WTC11 (cell line): ENCODE data around the gene TH.

ENCODE experiments used
- CREM ChIP-seq: sonication (generic); formaldehyde crosslinking; IDR thresholded peaks from 2 replicates; pipeline ENCODE4 v1.8.1; 2022; ENCODE audit warnings: mild to moderate bottlenecking, missing genetic modification reagents, moderate library complexity
- SP1 ChIP-seq: sonication (generic); formaldehyde crosslinking; conservative IDR thresholded peaks from 2 replicates; pipeline ENCODE4 v1.8.1; 2022; ENCODE audit warnings: missing genetic modification reagents
- TEAD4 ChIP-seq: sonication (generic); formaldehyde crosslinking; IDR thresholded peaks from 2 replicates; pipeline ENCODE4 v1.8.0; 2022; ENCODE audit warnings: mild to moderate bottlenecking, missing genetic modification reagents
- TF ChIP-seq, protein P1 (sequence below): fragments of 200-600 bp; IDR thresholded peaks from 2 replicates; pipeline ENCODE4 v1.8.0; 2022; ENCODE audit warnings: antibody characterized with exemption
- TF ChIP-seq, protein P2 (sequence below): sonication (generic); formaldehyde crosslinking; IDR thresholded peaks from 2 replicates; pipeline ENCODE4 v1.8.1; 2023; ENCODE audit warnings: mild to moderate bottlenecking, missing genetic modification reagents, moderate library complexity

DNA sequence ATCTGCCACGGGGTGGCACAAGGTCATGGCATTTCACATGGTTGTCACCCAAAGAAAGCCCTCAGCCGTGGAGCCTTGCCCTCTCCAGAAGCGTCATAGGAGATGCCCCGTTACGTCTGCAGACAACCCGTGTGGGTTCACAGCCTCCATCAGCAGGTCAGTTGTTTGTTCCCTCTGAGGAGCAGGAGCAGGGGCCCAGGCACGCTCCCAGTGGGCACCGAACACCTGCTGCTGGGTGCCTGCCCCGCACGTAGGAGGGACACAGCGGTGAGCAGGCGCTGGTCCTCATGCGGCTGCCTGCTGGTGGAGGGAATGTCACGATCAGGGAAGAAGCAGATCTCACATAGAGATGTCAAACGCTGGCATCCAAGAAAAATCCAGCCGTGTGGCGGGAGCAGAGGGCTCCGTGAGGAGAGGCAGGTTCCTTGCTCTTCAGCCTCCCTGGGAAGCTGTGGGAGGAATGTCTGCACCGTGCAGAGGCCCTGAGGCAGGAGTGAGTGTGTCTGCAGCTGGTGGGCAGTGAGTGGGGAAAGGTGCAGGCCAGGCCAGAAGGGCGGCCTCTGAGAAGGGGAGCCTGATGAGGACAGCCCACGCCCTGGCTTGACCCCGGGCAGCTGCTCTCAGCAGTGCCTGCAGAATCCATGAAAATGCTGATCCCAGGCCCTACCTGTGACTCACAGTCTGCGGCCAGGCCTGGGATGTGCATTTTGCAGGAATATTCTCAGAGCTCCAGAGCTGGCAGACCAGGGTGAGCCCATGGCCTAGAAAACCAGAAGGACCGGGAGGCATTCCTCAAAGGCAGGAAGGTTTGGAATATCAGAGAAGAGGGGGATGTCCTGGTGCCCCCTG is 36.4 kb upstream of the TH start:
- TF ChIP-seq SP1 (CRISPR knock-in tag) (no peak), CREM (CRISPR knock-in tag) (no peak), TEAD4 (no peak)
- TF ChIP-seq, protein P1, sequence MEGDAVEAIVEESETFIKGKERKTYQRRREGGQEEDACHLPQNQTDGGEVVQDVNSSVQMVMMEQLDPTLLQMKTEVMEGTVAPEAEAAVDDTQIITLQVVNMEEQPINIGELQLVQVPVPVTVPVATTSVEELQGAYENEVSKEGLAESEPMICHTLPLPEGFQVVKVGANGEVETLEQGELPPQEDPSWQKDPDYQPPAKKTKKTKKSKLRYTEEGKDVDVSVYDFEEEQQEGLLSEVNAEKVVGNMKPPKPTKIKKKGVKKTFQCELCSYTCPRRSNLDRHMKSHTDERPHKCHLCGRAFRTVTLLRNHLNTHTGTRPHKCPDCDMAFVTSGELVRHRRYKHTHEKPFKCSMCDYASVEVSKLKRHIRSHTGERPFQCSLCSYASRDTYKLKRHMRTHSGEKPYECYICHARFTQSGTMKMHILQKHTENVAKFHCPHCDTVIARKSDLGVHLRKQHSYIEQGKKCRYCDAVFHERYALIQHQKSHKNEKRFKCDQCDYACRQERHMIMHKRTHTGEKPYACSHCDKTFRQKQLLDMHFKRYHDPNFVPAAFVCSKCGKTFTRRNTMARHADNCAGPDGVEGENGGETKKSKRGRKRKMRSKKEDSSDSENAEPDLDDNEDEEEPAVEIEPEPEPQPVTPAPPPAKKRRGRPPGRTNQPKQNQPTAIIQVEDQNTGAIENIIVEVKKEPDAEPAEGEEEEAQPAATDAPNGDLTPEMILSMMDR, result no peak
- TF ChIP-seq, protein P2, sequence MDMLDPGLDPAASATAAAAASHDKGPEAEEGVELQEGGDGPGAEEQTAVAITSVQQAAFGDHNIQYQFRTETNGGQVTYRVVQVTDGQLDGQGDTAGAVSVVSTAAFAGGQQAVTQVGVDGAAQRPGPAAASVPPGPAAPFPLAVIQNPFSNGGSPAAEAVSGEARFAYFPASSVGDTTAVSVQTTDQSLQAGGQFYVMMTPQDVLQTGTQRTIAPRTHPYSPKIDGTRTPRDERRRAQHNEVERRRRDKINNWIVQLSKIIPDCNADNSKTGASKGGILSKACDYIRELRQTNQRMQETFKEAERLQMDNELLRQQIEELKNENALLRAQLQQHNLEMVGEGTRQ (CRISPR knock-in tag), result no peak
